Activated CD8-positive, alpha-beta memory T cell treated with anti-CD3 and anti-CD28 coated beads, Interleukin-2, amount 50 U/mL, for 4 hours (primary cell): ENCODE results near the gene CDH5.

ENCODE experiments used
- DNase-seq: peaks from one replicate; pipeline ENCODE4 v3.0.0-alpha.2; 2020

The CDH5 gene

DNA sequence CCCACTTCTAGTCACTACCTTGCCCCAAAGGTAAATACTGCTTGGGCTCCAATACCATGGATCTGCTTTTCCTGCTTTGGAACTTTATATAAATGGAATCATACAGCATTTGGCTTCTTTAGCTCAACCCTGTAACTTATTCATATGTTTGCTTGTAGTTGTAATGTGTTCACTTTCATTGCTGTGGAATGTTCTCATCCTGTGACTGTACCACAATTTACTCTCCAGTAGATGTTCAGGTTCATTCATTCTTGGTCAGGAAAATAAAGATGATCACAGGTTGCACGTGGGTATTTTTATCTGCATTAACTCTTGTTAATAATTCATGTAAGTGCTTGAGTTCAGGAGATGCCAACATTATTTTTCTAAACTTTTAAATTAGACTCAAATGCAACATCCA lies 53.9 kb downstream of the CDH5 start:
- DNase-seq: no peak

DNA sequence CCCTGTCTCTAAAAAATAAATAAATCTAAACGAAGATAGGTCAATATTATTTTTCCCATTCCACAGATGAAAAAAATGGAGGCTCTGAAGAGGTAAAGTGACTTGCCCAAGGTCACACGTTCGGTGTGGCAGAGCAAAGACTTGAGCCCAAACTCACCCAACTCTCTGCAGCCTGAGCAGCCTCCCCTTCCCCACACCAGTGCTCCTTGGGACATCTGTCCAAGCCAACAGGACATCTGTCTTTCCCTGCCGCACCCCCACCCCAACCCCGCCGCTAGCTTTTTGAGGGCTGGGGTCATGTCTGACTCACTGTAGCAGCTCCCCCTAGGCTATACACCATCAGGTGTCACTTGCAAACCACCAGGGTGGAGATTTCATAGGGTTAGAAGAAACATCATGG lies 55.4 kb downstream of the CDH5 start:
- DNase-seq: no peak

DNA sequence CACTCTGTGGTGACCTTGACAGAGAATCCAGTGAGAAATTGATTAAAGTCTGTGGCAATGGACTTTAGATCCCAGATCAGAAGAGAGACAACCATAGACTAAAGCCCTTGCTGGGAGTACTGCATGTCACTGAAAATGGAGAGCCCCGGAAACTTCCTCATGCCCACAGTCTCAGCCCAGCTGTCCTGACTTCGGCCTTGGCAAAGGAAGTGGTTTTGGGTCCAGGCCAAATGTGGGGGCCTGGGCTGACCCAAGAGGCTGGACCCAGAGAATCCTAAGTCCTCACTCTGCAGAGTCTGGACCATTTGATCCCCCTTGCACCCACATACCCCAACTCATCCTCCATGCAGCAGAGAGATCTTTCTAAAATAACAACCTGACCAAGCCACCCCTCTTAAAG lies 55.9 kb downstream of the CDH5 start:
- DNase-seq: no peak

DNA sequence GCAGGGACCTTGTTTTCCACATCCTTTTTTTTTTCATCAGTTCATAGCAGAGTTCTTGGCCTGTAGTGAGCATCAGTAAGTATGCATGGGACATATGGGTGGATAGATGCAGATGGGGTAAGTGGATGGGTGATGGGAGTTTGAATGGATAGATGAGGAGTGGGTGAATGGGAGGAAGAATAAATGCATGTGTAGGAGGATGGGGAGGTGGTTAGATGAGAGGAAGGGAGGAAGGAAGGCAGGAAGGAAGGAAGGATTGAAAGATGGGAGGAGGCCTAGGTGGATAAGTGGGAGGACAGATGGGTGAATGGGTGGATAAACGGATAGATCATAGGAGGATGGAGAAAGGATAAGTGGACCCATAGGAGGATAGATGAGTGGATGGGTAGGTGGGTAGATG lies 56.7 kb downstream of the CDH5 start:
- no peak for DNase-seq

DNA sequence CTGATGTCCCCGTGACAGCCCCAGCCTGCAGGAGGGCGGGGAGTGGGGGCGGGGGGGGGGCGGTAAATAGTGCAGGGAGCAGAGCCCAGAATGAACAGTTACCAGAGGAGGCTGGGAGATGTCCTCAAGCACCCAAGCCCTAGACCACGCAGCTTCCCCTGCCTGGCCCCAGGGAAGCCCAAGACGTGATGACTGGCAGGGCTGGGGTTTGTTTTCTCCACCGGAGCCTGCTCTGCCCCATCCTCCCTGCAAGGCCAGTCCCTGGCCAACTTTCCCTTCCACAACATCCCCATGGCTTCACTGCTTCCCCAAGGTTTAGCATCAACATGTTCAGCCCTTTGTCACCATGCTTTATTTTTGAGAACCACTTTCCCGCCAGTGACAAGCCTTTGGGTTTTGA lies 59.2 kb downstream of the CDH5 start:
- DNase-seq: no peak

DNA sequence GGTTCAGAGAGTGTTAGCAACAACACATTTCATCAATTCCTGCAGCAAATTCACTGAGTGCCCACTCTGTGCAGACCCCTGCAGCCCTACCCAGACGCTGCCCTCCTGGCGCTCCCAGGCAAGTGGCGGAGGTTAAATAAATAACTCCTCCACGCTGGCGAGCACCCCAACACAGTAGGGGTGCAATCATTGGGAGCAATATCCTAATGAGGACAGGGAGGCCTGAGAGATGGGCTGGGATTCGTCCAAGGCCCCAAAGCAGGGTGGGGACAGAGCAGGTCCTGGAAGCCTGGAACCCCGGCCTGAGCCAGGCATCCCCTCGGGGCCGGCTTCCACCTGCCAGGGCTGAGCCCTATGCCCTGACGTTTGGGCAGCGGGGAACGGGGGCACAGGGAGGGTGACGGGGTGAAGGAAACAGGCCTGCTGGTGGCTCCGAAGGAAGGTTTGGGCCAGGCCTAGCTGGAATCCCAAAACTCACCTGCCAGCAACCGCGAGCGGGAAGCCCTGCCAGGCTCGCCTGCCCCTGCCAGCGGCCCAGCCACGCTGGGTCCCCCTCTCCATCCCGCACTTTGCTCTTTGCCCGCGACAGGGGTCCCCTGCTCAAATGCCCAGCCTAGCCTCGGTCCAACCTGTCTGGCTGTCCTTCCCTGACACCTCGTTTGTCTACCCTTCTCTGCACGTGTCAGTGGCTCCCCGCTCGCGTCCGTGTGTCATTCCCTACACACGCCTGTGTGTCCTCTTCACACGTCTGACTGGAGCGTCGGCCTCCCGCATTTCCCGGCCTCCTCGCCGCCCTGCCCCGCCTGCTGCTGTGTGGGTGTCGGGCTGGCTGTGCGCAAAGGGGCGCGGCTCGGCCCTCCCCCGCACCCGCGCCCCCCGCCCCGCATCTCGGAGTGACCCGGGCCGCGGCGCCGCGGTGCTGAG lies 59.9 kb downstream of the CDH5 start:
- DNase-seq: no peak

DNA sequence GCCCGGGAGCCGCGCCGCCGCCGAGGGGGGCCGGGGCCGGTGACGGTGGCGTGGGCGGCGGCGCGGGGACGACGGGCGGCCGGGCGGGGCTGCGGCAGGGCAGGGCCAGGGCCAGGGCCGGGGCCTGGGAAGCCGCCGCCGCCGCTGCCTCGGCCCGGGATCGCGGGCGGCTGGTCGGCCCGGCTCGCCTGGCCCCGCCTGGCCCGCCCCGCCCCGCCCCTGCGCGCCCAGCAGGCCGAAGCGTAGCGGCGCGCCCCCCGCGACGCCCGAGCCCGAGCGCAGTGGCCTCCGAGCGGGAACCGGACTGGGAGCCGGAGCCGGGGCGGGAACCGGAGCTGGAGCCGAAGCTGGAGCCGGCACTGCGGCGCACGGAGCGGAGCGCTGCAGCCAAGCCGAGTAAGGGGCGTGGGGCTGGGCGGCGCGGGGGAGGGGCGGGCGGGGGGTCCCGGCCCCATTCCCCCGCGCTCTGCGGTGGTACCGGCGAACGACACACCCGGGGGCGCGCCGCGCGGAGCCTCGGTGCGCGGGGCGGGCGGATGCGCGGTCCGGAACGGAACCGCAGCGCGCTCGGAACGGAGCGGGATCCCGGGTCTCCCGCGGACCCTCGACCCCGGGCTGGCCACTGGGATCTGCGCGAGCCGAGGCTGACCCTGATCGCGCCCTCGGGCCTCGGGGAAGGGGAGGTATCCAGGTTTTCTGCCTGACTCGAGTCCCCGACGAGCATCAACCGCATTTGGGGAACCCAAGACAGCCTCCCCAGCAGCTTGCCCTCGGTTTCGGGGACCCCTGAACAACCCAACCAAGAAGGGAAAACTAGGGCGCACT lies 60.8 kb downstream of the CDH5 start, which contains the start of gene BEAN1:
Gene BEAN1, plus strand, starts transcription at position 260 of the 825 bp plus-strand sequence. CDS start 10,382 bp downstream, outside the sequence.
- DNase-seq: no peak

DNA sequence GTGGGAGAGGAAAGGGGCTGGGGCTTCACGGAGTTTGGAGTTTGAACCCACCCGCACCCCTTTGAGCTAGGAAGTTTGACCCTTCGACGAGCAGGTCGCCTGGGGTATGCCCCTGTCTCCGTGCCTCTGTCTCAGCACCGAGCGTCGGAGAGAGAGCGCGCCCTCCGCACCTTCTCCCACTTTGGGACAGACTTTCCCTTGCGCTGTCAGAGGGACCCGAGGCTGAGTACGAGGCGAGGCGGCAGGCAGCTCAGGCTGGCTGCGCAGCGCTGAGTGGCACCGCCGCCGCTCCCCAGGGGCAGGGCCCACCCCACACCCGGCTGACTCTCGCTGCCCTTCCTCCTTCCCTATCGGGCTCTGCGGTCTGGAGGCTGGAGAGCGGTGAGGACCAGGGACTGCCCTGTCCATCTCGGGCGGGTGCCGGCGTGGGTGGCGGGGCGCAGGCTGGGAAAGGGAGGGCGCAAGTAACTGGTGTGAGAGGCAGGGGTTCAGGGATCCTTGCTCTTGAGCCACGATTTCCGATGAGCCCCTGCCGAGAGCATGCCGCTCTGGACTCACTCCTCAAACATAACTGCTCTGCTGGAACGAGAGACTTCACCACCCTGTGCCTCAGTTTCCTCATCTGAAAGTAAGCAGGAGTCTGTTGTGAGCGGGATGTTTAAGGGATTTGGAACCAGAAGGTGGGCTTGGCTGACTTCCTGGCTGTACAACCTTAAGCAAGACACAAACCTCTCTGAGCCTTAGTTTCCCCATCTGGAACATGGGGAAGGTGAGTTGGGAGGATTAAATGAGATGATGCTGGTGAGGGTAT lies 61.6 kb downstream of the CDH5 start:
- no peak for DNase-seq

DNA sequence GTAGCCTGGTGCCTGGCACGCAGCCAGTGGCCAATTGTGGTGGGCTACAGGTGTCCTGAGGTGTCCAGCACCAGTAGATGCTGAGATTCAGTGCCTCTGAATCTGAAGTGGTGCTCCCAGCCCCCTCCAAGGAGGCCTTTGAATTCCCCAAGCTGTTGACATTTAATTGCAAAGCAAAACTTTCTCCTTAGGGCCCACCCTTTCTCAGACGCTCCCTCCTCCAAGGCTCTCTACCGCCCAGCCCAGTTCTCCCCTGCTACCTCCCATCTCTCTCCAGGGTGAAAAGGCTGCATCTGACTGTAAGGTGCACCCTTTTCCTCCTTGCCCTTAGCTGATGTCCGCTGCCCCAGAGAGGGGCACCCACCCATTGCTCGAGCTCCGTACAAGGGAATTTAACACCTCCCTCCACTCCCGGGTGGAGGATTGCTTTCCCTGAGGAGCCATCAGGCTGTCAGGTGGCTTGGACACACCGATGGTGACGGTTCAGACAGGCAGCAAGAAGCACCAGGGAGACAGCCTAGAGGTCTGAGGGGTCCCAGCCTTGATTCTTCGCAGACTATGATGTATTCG lies 62.3 kb downstream of the CDH5 start:
- no peak for DNase-seq

DNA sequence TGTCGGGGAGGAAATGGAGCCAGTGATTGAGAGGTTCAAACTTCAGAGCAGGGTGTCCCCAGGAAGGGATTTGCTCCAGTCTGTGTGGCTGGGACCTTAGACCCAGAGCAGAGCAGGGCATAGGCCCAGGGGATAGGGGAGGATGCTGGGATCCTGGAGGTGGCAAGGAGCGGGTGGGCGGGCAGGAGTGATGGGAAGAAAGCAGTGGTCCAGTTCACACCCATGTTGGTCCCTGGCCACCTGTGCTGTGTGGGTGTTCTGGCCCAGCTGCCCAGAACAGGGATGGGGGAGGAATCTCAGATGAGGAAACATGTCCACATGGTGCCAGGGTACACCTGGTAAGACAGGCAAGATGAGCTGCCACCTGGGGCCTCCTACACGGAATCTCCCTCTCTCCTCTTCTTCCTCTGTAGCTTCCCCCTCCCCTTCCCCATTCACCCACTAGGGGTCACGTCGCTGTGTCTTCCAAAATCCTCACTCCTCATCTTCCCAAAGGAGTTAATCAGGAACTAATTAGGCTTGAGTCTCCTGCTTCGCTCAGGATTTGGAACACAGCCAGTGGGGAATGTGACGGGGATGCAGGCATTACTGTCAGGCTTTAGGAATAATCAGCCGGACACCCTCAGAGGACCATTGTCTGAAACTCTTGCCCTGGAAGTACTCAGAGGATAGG lies 62.9 kb downstream of the CDH5 start:
- DNase-seq: no peak

DNA sequence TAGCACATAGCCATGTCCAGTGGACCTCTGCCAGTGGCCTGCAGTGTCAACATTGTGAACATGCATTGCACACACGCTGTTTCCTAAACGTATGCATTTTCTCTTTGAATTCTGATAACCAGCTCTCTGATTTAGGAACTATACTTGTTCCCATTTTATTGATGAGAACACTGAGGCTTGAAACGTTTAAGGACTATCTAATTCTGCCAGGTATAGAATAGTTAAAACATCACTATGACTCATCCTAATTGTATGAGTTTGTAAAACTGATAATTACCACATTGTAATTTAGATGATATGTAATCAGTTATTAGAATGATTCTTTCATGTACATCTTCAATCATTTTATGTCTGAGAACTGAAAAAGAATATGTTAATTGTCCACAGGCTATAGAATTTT lies 63.7 kb downstream of the CDH5 start:
- DNase-seq: no peak

DNA sequence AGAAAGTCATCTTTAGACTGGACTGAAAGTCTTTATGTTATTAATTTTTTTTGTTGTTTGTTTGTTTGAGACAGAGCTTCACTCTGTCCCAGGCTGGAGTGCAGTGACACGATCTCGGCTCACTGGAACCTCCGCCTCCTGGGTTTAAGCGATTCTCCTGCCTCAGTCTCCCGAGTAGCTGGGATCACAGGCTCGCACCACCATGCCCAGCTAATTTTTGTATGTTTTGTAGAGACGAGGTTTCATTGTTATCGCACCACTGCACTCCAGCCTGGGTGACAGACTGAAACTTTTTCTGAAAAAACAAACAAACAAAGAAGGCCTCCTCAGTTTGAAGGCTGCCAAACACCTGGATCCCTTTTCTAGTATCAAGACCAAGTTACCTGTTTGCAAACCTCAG lies 65.3 kb downstream of the CDH5 start:
- no peak for DNase-seq

DNA sequence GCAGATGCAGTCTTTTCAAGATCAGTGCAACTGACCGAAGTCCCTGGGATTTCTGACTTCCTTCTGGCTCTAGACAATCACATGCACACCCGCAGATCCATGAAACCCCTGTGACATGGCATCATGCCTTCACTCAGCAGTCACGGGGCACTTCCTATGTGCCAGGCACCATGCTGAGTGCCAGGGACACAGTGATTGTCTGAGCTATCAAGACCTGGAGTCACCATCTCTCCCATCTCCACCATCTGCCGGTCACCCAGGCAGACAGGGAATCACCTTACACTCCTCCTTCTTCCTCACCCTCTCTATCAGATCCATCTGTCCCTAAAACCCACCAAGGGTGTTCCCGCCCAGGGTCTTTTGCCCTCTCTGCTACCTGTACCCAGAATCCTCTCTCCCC lies 65.9 kb downstream of the CDH5 start:
- DNase-seq: no peak

DNA sequence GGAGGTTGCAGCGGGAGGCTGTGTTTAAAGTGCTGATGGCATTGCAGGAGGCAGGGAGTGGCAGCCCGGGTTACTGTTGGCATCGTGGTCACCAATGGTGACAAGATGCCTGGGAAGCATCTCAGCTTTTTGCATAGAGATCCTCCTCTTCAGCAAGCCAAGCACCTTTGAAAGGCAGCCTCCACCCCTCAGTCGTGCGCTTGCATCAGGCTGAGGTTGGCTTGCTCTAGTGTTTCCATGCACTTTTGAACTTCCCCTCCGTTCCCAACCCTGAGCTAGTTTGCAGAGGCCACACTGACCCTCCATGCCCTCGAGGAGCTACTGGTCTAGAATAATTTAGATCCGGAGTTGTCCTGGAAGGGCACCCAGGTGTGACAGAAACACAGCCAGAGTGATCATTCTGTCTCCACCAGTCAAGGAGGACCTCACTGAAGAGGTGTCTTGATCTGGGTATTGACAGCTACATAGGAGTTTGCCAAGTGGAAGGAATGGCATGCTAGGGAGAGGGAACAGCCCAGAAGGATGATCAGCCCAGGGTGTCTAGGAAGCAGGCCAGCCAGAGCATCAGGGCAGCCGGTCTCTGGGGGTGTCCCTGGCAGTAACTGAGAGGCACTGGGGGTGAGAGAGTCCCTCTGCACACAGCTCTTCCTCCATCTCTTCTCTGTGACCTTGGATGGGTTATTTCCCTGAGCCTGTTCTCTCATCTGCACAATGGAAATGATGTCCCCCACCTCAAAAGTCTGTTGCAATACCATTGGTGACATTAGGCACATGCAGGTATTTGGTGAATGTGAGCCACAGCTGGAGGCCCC lies 68.3 kb downstream of the CDH5 start:
- no peak for DNase-seq

DNA sequence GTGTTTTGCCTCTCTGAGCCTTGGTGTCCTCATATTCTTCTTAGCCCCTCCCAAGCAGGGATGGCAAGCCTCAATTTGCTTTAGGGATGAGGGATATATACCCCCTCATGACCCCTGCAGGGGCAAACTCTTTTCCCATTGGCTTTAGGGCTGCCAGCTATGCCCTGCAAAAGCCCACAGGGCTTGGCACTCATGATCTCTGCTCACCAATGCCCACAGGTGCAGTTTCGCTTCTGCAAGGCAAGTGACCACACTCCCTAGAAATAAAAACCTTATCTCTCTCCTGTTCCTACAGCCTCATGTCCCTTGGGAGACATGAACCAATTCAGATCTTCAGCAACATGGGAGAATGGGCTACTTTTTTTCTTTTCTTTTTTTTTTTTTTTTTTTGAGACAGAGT lies 69.4 kb downstream of the CDH5 start:
- no peak for DNase-seq

DNA sequence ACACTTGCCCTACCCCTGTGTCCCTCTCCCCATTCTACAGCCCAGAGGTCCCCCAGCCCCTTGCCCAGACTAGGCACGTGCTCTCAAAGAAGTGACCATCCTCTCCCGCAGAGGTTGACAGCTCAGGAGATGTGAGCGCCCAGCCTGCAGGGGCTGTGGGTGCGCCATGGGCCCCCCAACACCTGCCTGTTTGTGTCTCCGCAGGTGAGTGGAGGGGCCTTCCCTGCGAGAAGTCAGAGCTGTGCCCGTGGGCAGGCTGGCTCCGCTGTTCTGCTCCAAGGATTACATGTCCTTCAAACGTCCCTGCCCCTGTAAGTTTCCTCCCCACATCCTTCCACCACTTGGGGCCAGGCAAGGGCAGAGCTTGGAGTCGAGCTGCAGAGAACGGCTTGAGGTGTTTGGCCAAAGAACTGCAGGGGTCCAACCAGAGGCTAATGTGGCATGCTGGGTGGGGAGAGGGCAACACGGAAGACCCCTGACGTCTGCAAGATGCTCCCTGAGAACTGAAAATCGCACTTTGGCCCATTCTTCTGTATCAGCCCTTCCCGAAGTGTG lies 71.0 kb downstream of the CDH5 start:
- no peak for DNase-seq

DNA sequence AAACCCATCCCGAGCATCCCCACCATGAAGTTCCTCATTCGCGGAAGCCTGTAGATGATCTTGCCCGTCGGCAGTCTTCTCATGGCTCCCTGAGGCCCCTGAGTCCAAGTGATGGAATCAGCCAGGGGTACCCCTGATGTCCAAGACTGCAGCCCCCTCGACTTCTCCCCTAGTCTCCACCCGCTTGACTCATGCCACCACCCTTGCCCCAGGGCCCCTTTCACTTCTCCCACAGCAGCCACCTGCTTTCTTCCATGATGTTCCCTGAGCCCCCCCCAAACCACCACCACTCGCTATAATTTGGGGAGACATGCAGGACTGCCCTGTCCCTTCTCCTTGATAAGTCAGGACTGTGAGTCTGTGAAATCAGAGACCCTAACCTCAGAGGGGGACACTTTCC lies 72.0 kb downstream of the CDH5 start:
- DNase-seq: no peak

DNA sequence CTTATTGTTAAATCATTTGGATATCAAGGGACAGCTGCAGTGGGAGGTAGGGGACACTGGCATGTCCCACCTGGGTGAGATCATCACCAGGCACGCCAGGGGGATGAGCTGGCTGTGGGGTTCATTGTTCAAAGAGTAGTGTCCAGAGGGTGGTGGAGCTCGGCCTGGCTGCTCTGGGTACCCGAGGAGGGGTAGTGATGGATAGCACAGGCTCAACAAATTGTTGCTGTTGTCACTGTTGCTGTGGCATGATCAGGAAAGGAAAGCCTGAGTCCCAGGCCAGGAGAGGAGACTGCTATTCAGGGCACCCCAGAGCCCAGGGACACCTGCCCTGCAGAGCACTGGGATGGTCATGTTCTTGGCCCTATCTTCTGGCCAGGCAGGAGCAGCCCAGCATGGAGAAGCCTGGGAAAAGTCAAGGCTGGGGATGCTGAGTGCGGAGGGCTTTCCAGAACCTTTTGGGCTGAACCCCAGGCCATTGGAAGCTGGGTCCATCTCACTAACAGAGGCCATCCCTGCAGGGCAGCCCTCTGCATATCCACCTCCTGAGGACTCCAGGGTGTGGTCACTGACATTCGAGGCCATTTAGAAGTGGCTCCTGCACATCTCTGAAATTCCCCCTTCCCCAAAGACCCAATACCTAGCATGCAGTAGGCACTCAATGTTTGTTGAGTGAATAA lies 72.7 kb downstream of the CDH5 start:
- no peak for DNase-seq

DNA sequence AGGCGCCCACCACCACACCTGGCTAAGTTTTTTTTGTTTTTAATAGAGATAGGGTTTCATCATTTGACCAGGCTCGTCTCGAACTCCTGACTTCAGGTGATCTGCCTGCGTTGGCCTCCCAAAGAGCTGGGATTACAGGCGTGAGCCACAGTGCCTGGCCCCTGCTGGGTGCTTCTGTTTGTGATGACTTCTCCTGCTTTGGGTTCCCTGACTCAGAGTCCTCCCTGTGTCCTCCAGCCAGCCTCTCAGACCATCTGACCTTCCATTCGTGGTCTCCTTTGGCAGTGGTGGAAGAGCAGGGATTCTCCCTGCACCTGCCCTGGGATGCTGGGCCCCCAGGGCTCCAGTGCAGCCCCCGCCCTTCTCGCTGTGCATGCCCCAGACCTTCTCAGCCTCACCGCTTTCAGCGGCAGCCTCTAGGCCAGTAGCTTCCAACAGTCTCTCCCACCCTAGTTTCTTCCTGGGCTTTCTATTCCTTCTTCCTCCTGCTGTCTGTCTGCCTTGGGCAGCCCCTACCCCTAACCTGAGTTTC lies 73.8 kb downstream of the CDH5 start:
- DNase-seq: no peak

DNA sequence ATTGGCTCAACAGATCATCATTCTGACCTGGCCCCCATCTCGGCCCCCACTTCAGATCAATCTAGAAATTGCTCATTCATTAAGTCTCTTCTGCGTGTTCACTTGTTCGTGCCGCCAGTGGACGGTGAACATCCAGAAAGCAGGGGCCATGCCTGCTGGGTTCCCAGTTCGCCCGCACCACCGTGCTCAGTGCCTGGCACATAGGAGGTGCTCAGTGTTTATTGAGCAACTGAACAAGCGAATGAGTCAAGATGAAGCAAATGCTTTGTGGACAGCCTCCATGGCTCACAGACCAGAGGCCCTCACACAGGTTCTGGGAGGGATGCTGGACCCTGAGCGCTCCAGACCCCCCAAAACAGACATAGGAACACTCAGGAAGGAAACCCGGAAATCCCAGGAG lies 74.5 kb downstream of the CDH5 start:
- no peak for DNase-seq
